GM12878 (cell line): ENCODE results near the gene NR3C1. TPM values are rescaled to one million over a fixed set of nuclear protein-coding genes. Genes with fewer than 3 reads are reported as not detected.
A peak's percentile ranks its signal among the peaks of the same experiment; 100 is the strongest.

ENCODE experiments used
- ATAC-seq: fragments of 200-7000 bp; cut with Tn5 transposase; 3 replicates; pipeline ENCODE4 v1.9.1; 2020; ENCODE audit warnings: mild to moderate bottlenecking, moderate library complexity
- BruUV-seq: library from RNA; stranded (reverse); fragments of 400-500 nt; replicated peaks from 2 replicates; lab custom pipeline; 2021; lab: Mats Ljungman, UMichigan
- CTCF ChIA-PET: fragments of 300-600 bp; sonication (Branson Sonifier 250); formaldehyde crosslinking; extraction: SDS; loops from one replicate; lab custom pipeline; 2021; ENCODE audit warnings: inconsistent platforms; lab: Yijun Ruan, JAX
- POLR2A ChIA-PET: fragments of 350-600 bp; formaldehyde crosslinking; extraction: SDS; loops from one replicate; lab custom pipeline; 2021; ENCODE audit warnings: inconsistent platforms; lab: Charles Lee
- RAD21 ChIA-PET: fragments of 300-600 bp; sonication (Branson Sonifier 250); formaldehyde crosslinking; loops from one replicate; lab custom pipeline; 2023; ENCODE audit warnings: antibody characterized with exemption; ENCODE audit not compliant: unreplicated experiment; lab: Charles Lee
- SMC1A ChIA-PET: fragments of 300-600 bp; sonication (Branson Sonifier 250); formaldehyde crosslinking; loops from one replicate; lab custom pipeline; 2023; ENCODE audit not compliant: unreplicated experiment, uncharacterized antibody; lab: Charles Lee
- DNase-seq: peaks from one replicate; pipeline ENCODE4 v3.0.0-alpha.2; 2011; ENCODE audit warnings: low read depth, low spot score
- FAIRE-seq: peaks from 3 replicates; lab custom pipeline; 2011; peaks lifted over from hg19 to GRCh38; lab: Jason Lieb, UNC
- H2AFZ ChIP-seq: 2 replicates; pipeline ENCODE4 v1.6.0; 2011; ENCODE audit warnings: low read depth, low read length, control low read depth; ENCODE audit not compliant: control insufficient read depth
- H3K27ac ChIP-seq: 2 replicates; pipeline ENCODE4 v1.5.1; 2011; ENCODE audit warnings: control low read depth; ENCODE audit not compliant: control insufficient read depth, insufficient read depth
- H3K27me3 ChIP-seq, 2 experiments: replicated peaks in 1 of 2; 2 replicates each; pipeline versions ENCODE4 v1.6.0 to v1.6.1; 2011; ENCODE audit warnings: low read length in 1 of 2; ENCODE audit not compliant: control insufficient read depth in 2 of 2, insufficient read depth in 2 of 2
- H3K36me3 ChIP-seq, 2 experiments: 2 replicates each; pipeline ENCODE4 v1.5.1; 2011; ENCODE audit warnings: low read length in 1 of 2; ENCODE audit not compliant: control insufficient read depth in 2 of 2, insufficient read depth in 2 of 2
- H3K4me1 ChIP-seq: 2 replicates; pipeline ENCODE4 v1.6.1; 2011; ENCODE audit warnings: mild to moderate bottlenecking, low read length, moderate library complexity, mixed read lengths; ENCODE audit not compliant: control insufficient read depth, insufficient read depth
- H3K4me2 ChIP-seq: 2 replicates; pipeline ENCODE4 v1.6.0; 2011; ENCODE audit warnings: control low read depth; ENCODE audit not compliant: control insufficient read depth, insufficient read depth
- H3K4me3 ChIP-seq: fragments of 200-600 bp; sonication (generic); 2 replicates; pipeline ENCODE4 v1.5.1; 2016
- H3K79me2 ChIP-seq: 2 replicates; pipeline ENCODE4 v1.6.0; 2011; ENCODE audit warnings: low read length; ENCODE audit not compliant: control insufficient read depth, insufficient read depth
- H3K9ac ChIP-seq: 2 replicates; pipeline ENCODE4 v1.8.0; 2011; ENCODE audit warnings: low read length, control low read depth, mixed read lengths; ENCODE audit not compliant: control insufficient read depth, insufficient read depth
- H3K9me3 ChIP-seq: replicated peaks from 3 replicates; pipeline ENCODE4 v1.5.1; 2011; ENCODE audit warnings: mild to moderate bottlenecking, low read length; ENCODE audit not compliant: control insufficient read depth, insufficient read depth
- H4K20me1 ChIP-seq: 2 replicates; pipeline ENCODE4 v1.6.0; 2011; ENCODE audit not compliant: control insufficient read depth, insufficient read depth
- CBFB ChIP-seq: IDR thresholded peaks from 2 replicates; pipeline ENCODE4 v1.6.1; 2016; ENCODE audit warnings: antibody characterized with exemption, low read depth
- CUX1 ChIP-seq: IDR thresholded peaks from 2 replicates; pipeline ENCODE4 v1.6.1; 2012; ENCODE audit warnings: improper control_type of control experiment, low read depth, low read length; ENCODE audit not compliant: insufficient replicate concordance
- FOS ChIP-seq: IDR thresholded peaks from 3 replicates; pipeline ENCODE4 v1.6.1; 2011; ENCODE audit warnings: borderline replicate concordance; ENCODE audit not compliant: insufficient read length; ENCODE audit errors: extremely low read depth
- MXI1 ChIP-seq: fragments of 150-350 bp; IDR thresholded peaks from 2 replicates; pipeline ENCODE4 v1.6.1; 2011; ENCODE audit warnings: low read depth, mild to moderate bottlenecking, inconsistent platforms, low read length, improper control_type of control experiment
- NR2F1 ChIP-seq: fragments of 450-650 bp; conservative IDR thresholded peaks from 2 replicates; pipeline ENCODE4 v1.6.1; 2017; ENCODE audit warnings: mild to moderate bottlenecking
- POLR2AphosphoS5 ChIP-seq: IDR thresholded peaks from 2 replicates; pipeline ENCODE4 v1.6.1; 2011; ENCODE audit warnings: mild to moderate bottlenecking, low read length, inconsistent platforms
- RUNX3 ChIP-seq: IDR thresholded peaks from 2 replicates; pipeline ENCODE4 v1.6.1; 2012; ENCODE audit warnings: low read length, inconsistent platforms
- SIX5 ChIP-seq: IDR thresholded peaks from 2 replicates; pipeline ENCODE4 v1.6.1; 2011; ENCODE audit warnings: mild to moderate bottlenecking, low read depth, low read length, moderate library complexity; ENCODE audit not compliant: severe bottlenecking
- WRNIP1 ChIP-seq: IDR thresholded peaks from 2 replicates; pipeline ENCODE4 v1.6.1; 2011; ENCODE audit warnings: low read depth, low read length, improper control_type of control experiment, borderline replicate concordance
- YBX1 ChIP-seq: fragments of 450-650 bp; IDR thresholded peaks from 2 replicates; pipeline ENCODE4 v1.6.1; 2016; ENCODE audit warnings: antibody characterized with exemption
- ZNF207 ChIP-seq: fragments of 450-650 bp; IDR thresholded peaks from 2 replicates; pipeline ENCODE4 v1.6.1; 2014; ENCODE audit warnings: antibody characterized with exemption, mild to moderate bottlenecking, borderline replicate concordance
- WGBS: methylation state at CpG from one replicate; pipeline ENCODE4 v1.1.6; 2016; ENCODE audit warnings: low lambda C conversion rate; ENCODE audit not compliant: insufficient replicate concordance, insufficient coverage; ENCODE audit errors: missing lambda C conversion rate; 5-methylcytosine and 5-hydroxymethylcytosine counted together
- in situ Hi-C: fragments of 300-500 bp; cut with MboI; formaldehyde crosslinking; loops from 9 replicates; pipeline ENCODE4 v1.14.3; 2018; ENCODE audit warnings: mixed read lengths
- intact Hi-C: fragments of 100-400 bp; cut with micrococcal nuclease; formaldehyde crosslinking; loops from one replicate; pipeline ENCODE4 v1.14.2; 2022; ENCODE audit not compliant: unreplicated experiment
- polyA plus RNA-seq, 11 experiments: library from polyadenylated mRNA; depleted of rRNA in 4 of 11; unstranded in 6 of 11; stranded (reverse) in 5 of 11; fragments of >200 nt; fragmentation: Nextera tagmentation in 4 of 11; fragmentation: Illumina TruSeq in 1 of 11; extraction: Ambion mirVana in 4 of 11; extraction: Trizol in 1 of 11; gene quantifications; 1 replicate in 1 of 11; 2 replicates in 10 of 11; pipeline versions ENCODE4 v1.2.1 to v1.2.3, GENCODE V29; 2011 to 2016; ENCODE audit warnings: inconsistent platforms in 2 of 11, missing spikeins in 2 of 11, low read depth in 1 of 11
- total RNA-seq, 4 experiments: library from RNA; depleted of rRNA in 3 of 4; stranded (reverse); fragments of >200 nt in 3 of 4; fragmentation: Illumina TruSeq in 1 of 4; extraction: Trizol in 1 of 4; gene quantifications; 2 replicates each; pipeline versions ENCODE4 v1.2.1 to v1.2.3, GENCODE V29; 2013 to 2021
- TF ChIP-seq, protein P1 (sequence below): fragments of 450-650 bp; IDR thresholded peaks from 2 replicates; pipeline ENCODE4 v1.6.1; 2017; ENCODE audit warnings: mild to moderate bottlenecking, moderate library complexity

Gene NR3C1
- total and polyA plus RNA-seq, 10 of the 15 experiments (the other 5 are each of a cell fraction or from before 2014, with no cell fraction given): 49.7 to 141 (median 109) TPM

DNA sequence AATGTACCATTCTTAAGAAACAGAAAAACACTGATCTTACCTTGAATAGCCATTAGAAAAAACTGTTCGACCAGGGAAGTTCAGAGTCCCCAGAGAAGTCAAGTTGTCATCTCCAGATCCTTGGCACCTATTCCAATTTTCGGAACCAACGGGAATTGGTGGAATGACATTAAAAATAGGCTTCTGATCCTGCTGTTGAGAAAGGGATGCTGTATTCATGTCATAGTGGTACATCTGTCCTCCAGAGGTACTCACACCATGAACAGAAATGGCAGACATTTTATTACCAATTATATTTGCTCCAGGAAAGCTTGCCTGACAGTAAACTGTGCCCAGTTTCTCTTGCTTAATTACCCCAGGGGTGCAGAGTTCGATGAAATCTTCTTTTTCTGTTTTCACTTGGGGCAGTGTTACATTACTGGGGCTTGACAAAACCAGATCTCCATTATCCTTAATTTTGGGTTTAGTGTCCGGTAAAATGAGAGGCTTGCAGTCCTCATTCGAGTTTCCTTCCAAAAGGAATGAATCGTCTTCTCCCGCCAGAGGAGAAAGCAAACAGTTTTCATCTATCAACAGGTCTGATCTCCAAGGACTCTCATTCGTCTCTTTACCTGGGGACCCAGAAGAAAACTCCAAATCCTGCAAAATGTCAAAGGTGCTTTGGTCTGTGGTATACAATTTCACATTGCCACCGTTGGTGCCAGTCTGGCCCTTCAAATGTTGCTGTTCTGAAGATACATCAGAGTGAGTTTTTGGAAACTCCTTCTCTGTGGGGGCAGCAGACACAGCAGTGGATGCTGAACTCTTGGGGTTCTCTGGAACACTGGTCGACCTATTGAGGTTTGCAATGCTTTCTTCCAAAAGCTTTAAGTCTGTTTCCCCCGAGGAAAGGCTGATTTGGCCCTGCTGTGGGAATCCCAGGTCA lies 3.6 kb downstream of the NR3C1 start:
- ChIA-PET RAD21 (interaction anchor here (0.6 to 10.9 kb wide), 32 partner anchors 11 to 567 kb away, joined by 3 to 121 read pairs (median 6); no protein-coding TSS in a partner anchor), POLR2A (interaction anchor here (0.8 to 2.3 kb wide), 15 partner anchors 13 to 474 kb away, joined by 3 to 17 read pairs (median 4); no protein-coding TSS in a partner anchor), CTCF (interaction anchor here (0.5 to 2.0 kb wide), 16 partner anchors 33 to 568 kb away, joined by 3 to 14 read pairs (median 4); no protein-coding TSS in a partner anchor), SMC1A (interaction anchor here (0.7 to 9.1 kb wide), 33 partner anchors 10 to 742 kb away, joined by 3 to 70 read pairs (median 6); no protein-coding TSS in a partner anchor)
- no peak; the same call in 2 of the 3 replicates for ATAC-seq
- no peaks in the 10 kb centered on the region for H3K27me3 ChIP-seq
- peak overlapping the region; percentile 93 for H3K27ac ChIP-seq
- no peak for FAIRE-seq
- peaks cover 93% of the 10 kb centered on the region for H3K79me2 ChIP-seq
- peaks cover 0 to 16% of the 10 kb centered on the region in 2 experiments; a peak in 3 of 4 replicates for H3K36me3 ChIP-seq
- in situ Hi-C loops: loop anchor here (5.0 to 10.0 kb wide), 2 partner anchors 178 to 375 kb away; no protein-coding TSS in a partner anchor
- peak overlapping the region; percentile 92 for H3K9ac ChIP-seq
- H3K4me1 ChIP-seq: no peaks in the 10 kb centered on the region
- BruUV-seq: TSS peak; percentile 48
- no peaks in the 10 kb centered on the region; the same call in 1 of the 2 replicates for H4K20me1 ChIP-seq
- no peak for DNase-seq
- no peak overlapping the region for H2AFZ ChIP-seq
- peak overlapping the region; percentile 84 for H3K4me2 ChIP-seq
- 0% methylated on average over 12 of the region's 12 CpGs for WGBS
- intact Hi-C loops: loop anchor here (2.0 to 10.0 kb wide), 8 partner anchors 45 to 787 kb away; no protein-coding TSS in a partner anchor
- H3K9me3 ChIP-seq: no peaks in the 10 kb centered on the region; the same call in 1 of the 3 replicates
- H3K4me3 ChIP-seq: peak overlapping the region; percentile 83
- no peak for TF ChIP-seq NR2F1
- peak; percentile 59 for TF ChIP-seq CUX1
- TF ChIP-seq WRNIP1: 0 out of 2 replicates have a peak, but pooled peaks have one; percentile 34
- no peak; the same call in 1 of the 2 replicates for TF ChIP-seq POLR2AphosphoS5
- TF ChIP-seq, protein P1, sequence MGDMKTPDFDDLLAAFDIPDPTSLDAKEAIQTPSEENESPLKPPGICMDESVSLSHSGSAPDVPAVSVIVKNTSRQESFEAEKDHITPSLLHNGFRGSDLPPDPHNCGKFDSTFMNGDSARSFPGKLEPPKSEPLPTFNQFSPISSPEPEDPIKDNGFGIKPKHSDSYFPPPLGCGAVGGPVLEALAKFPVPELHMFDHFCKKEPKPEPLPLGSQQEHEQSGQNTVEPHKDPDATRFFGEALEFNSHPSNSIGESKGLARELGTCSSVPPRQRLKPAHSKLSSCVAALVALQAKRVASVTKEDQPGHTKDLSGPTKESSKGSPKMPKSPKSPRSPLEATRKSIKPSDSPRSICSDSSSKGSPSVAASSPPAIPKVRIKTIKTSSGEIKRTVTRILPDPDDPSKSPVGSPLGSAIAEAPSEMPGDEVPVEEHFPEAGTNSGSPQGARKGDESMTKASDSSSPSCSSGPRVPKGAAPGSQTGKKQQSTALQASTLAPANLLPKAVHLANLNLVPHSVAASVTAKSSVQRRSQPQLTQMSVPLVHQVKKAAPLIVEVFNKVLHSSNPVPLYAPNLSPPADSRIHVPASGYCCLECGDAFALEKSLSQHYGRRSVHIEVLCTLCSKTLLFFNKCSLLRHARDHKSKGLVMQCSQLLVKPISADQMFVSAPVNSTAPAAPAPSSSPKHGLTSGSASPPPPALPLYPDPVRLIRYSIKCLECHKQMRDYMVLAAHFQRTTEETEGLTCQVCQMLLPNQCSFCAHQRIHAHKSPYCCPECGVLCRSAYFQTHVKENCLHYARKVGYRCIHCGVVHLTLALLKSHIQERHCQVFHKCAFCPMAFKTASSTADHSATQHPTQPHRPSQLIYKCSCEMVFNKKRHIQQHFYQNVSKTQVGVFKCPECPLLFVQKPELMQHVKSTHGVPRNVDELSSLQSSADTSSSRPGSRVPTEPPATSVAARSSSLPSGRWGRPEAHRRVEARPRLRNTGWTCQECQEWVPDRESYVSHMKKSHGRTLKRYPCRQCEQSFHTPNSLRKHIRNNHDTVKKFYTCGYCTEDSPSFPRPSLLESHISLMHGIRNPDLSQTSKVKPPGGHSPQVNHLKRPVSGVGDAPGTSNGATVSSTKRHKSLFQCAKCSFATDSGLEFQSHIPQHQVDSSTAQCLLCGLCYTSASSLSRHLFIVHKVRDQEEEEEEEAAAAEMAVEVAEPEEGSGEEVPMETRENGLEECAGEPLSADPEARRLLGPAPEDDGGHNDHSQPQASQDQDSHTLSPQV: no peak
- no peak for TF ChIP-seq ZNF207
- no peak for TF ChIP-seq SIX5
- peak; percentile 9; the same call in 1 of the 2 replicates for TF ChIP-seq CBFB
- peak; percentile 39; the same call in 1 of the 2 replicates for TF ChIP-seq MXI1
- no peak for TF ChIP-seq RUNX3
- no peak for TF ChIP-seq YBX1
- TF ChIP-seq FOS: no peak
